ENCODE results near the gene NDUFS3. TPM values are rescaled to one million over a fixed set of nuclear protein-coding genes. Genes with fewer than 3 reads are reported as not detected.

NDUFS3 gene
- total and polyA plus RNA-seq, 2 experiments from 2014 or later, result 92.6 to 107 TPM

GRCh38 chr11:47592970-47593369 is 14.1 kb downstream of the NDUFS3 start:
- H3K4me1 ChIP-seq (ENCODE audit: insufficient read depth), result no peaks in the 10 kb centered on the region
- no peak for TF ChIP-seq EZH2phosphoT487 (IDR thresholded peaks at IDR 0.05; ENCODE audit: low read depth, severe bottlenecking, unreplicated experiment)
- TF ChIP-seq CTCF (IDR thresholded peaks at IDR 0.05; ENCODE audit: poor library complexity), result no peak
- TF ChIP-seq EZH2 (IDR thresholded peaks at IDR 0.05; ENCODE audit: borderline replicate concordance), result no peak
- no peak overlapping the region for H3K27ac ChIP-seq
- DNase-seq (ENCODE audit: low spot score), result no peak
- H4K20me1 ChIP-seq (ENCODE audit: insufficient read depth, poor library complexity, severe bottlenecking), result no peaks in the 10 kb centered on the region
- peaks cover 44% of the 10 kb centered on the region for H3K27me3 ChIP-seq
- H3K36me3 ChIP-seq (replicated peaks; ENCODE audit: insufficient read depth, low read depth), result no peaks in the 10 kb centered on the region
- no peak overlapping the region for H3K4me3 ChIP-seq
- no peak overlapping the region for H3K4me2 ChIP-seq
- H3K9me3 ChIP-seq (ENCODE audit: low read depth), result no peaks in the 10 kb centered on the region
- 78% methylated on average over 2 of the region's 2 CpGs for WGBS (ENCODE audit: low lambda C conversion rate, missing lambda C conversion rate)
- H3K79me2 ChIP-seq, result no peaks in the 10 kb centered on the region
- H2AFZ ChIP-seq, result no peak overlapping the region
- no peaks in the 10 kb centered on the region for H3K9me2 ChIP-seq (replicated peaks; ENCODE audit: insufficient read depth)

- H3K27me3 ChIP-seq, result peaks cover 44% of the 10 kb centered on the region
- H3K9me2 ChIP-seq (replicated peaks; ENCODE audit: insufficient read depth), result no peaks in the 10 kb centered on the region
- H3K27ac ChIP-seq, result no peak overlapping the region
- no peaks in the 10 kb centered on the region for H3K36me3 ChIP-seq (replicated peaks; ENCODE audit: insufficient read depth, low read depth)
- 11% methylated on average over 6 of the region's 6 CpGs for WGBS (ENCODE audit: low lambda C conversion rate, missing lambda C conversion rate)
- no peak overlapping the region for H2AFZ ChIP-seq
- no peak for DNase-seq (ENCODE audit: low spot score)
- TF ChIP-seq EZH2 (IDR thresholded peaks at IDR 0.05; ENCODE audit: borderline replicate concordance) (peak; percentile 45), CTCF (IDR thresholded peaks at IDR 0.05; ENCODE audit: poor library complexity) (no peak)
- no peaks in the 10 kb centered on the region for H3K79me2 ChIP-seq
- no peaks in the 10 kb centered on the region for H3K9me3 ChIP-seq (ENCODE audit: low read depth)
- peak overlapping the region; percentile 41 for H3K4me3 ChIP-seq
- no peaks in the 10 kb centered on the region for H3K4me1 ChIP-seq (ENCODE audit: insufficient read depth)
- H3K4me2 ChIP-seq, result peak overlapping the region; percentile 90
- no peaks in the 10 kb centered on the region for H4K20me1 ChIP-seq (ENCODE audit: insufficient read depth, poor library complexity, severe bottlenecking)
Measured at GRCh38 chr11:47593492-47593933, 14.6 kb downstream of the NDUFS3 start.

GRCh38 chr11:47593934-47594855 is 15.3 kb downstream of the NDUFS3 start, which contains the start of gene C1QTNF4:
C1QTNF4 (minus strand) TSS chr11:47594411; CDS start chr11:47590810, 3,601 bp downstream.
- H3K79me2 ChIP-seq, result no peaks in the 10 kb centered on the region
- DNase-seq (ENCODE audit: low spot score), result no peak
- H2AFZ ChIP-seq, result no peak within 1 kb of the TSS
- H3K36me3 ChIP-seq (replicated peaks; ENCODE audit: insufficient read depth, low read depth), result no peaks in the 10 kb centered on the region
- no peaks in the 10 kb centered on the region for H3K9me3 ChIP-seq (ENCODE audit: low read depth)
- H3K4me2 ChIP-seq, result peak within 1 kb of the TSS; percentile 90
- TF ChIP-seq EZH2 (IDR thresholded peaks at IDR 0.05; ENCODE audit: borderline replicate concordance) (peak; percentile 84), EZH2phosphoT487 (IDR thresholded peaks at IDR 0.05; ENCODE audit: low read depth, severe bottlenecking, unreplicated experiment) (no peak)
- 3% methylated on average over 32 of the region's 48 CpGs for WGBS (ENCODE audit: low lambda C conversion rate, missing lambda C conversion rate)
- H3K4me1 ChIP-seq (ENCODE audit: insufficient read depth), result no peaks in the 10 kb centered on the region
- H4K20me1 ChIP-seq (ENCODE audit: insufficient read depth, poor library complexity, severe bottlenecking), result no peaks in the 10 kb centered on the region
- no peaks in the 10 kb centered on the region for H3K9me2 ChIP-seq (replicated peaks; ENCODE audit: insufficient read depth)
- H3K4me3 ChIP-seq, result peak within 1 kb of the TSS; percentile 41
- no peak within 1 kb of the TSS for H3K27ac ChIP-seq
- H3K27me3 ChIP-seq, result peaks cover 44% of the 10 kb centered on the region

GRCh38 chr11:47595029-47595428 is 16.2 kb downstream of the NDUFS3 start:
- Histone ChIP-seq H3K79me2 (no peaks in the 10 kb centered on the region), H2AFZ (no peak overlapping the region), H3K9me2 (replicated peaks; ENCODE audit: insufficient read depth) (no peaks in the 10 kb centered on the region), H4K20me1 (ENCODE audit: insufficient read depth, poor library complexity, severe bottlenecking) (no peaks in the 10 kb centered on the region), H3K36me3 (replicated peaks; ENCODE audit: insufficient read depth, low read depth) (no peaks in the 10 kb centered on the region), H3K4me2 (no peak overlapping the region), H3K4me3 (no peak overlapping the region), H3K9me3 (ENCODE audit: low read depth) (no peaks in the 10 kb centered on the region), H3K4me1 (ENCODE audit: insufficient read depth) (no peaks in the 10 kb centered on the region), H3K27me3 (peaks cover 44% of the 10 kb centered on the region), H3K27ac (no peak overlapping the region)
- no peak for DNase-seq (ENCODE audit: low spot score)
- TF ChIP-seq EZH2 (IDR thresholded peaks at IDR 0.05; ENCODE audit: borderline replicate concordance), result no peak
- no peak for TF ChIP-seq EZH2phosphoT487 (IDR thresholded peaks at IDR 0.05; ENCODE audit: low read depth, severe bottlenecking, unreplicated experiment)
- no peak for TF ChIP-seq CTCF (IDR thresholded peaks at IDR 0.05; ENCODE audit: poor library complexity)
- WGBS (ENCODE audit: low lambda C conversion rate, missing lambda C conversion rate), result 76% methylated on average over 7 of the region's 7 CpGs

Data from hepatocyte (in vitro differentiated cells).